Stomach (tissue), 4 donors: Measurements from ENCODE around the gene KLHDC7A.
"Not testable (repeated sequence)": the region's sequence is repeated elsewhere in the genome, so short reads cannot be mapped to it uniquely, and the experiment has no call there.

Experiments
- CTCF ChIP-seq, 7 experiments: fragments of 450-650 bp in 4 of 7; fragments of 200-600 bp in 3 of 7; sonication (generic) in 3 of 7; IDR thresholded peaks; one replicate each; pipeline ENCODE4 v1.5.1; 2016 to 2019; ENCODE audit warnings: antibody characterized with exemption in 7 of 7, control low read depth in 2 of 7, mild to moderate bottlenecking in 1 of 7
- POLR2AphosphoS5 ChIP-seq, 3 donors: sonication (generic); formaldehyde crosslinking; IDR thresholded peaks; one replicate each; pipeline ENCODE4 v1.6.1; 2016; ENCODE audit warnings: antibody characterized with exemption in 3 of 3

GRCh38 chr1:18462517-18462916, 18.2 kb upstream of the KLHDC7A start:
- TF ChIP-seq POLR2AphosphoS5, CTCF (IDR thresholded peaks at IDR 0.05): not testable (repeated sequence)
